ENCODE results near the gene RNF212.

DNA sequence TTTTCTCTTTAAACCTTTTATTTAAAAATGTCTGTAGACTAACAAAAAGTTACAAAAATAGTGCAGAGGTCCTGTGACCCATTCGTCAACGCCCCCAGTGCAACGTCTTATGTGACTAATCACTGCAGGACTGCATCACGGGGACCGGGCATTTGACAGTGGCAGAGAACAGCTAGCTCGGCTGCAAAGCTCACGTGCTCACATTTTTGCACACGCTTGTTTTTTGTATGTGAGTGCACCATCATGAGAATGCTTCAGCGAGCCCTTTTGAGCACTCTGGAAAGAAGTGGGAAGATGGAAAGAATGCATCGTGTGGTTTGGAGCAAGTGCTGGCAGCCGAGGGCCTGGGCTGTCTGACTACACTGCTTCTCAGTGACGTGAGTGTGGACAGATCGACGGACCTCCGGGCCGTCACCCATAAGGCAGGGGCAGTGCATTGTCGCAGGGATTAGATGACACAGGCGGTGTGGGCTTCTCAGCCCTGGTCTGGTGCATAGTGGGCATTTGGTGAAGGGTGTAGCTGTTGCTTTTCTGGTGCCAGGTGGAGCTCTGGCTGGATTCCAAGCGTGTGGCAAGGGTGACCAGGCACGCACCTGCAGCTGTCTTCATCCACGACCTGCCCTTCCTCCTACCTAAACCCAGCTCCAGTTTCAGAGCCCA, 41.3 kb upstream of the RNF212 start:
- TF ChIP-seq POLR2A (IDR thresholded peaks at IDR 0.05) = no peak
- TF ChIP-seq, protein P1, sequence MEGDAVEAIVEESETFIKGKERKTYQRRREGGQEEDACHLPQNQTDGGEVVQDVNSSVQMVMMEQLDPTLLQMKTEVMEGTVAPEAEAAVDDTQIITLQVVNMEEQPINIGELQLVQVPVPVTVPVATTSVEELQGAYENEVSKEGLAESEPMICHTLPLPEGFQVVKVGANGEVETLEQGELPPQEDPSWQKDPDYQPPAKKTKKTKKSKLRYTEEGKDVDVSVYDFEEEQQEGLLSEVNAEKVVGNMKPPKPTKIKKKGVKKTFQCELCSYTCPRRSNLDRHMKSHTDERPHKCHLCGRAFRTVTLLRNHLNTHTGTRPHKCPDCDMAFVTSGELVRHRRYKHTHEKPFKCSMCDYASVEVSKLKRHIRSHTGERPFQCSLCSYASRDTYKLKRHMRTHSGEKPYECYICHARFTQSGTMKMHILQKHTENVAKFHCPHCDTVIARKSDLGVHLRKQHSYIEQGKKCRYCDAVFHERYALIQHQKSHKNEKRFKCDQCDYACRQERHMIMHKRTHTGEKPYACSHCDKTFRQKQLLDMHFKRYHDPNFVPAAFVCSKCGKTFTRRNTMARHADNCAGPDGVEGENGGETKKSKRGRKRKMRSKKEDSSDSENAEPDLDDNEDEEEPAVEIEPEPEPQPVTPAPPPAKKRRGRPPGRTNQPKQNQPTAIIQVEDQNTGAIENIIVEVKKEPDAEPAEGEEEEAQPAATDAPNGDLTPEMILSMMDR (IDR thresholded peaks at IDR 0.05 in 4 of 5, conservative IDR thresholded peaks at IDR 0.05 in 1 of 5) = no peak
